UCSD-AML1 (cell line): Measurements from ENCODE around the gene DNAJC9.

Experiments used
- DNase-seq: peaks from one replicate; lab custom pipeline; 2025; ENCODE audit not compliant: unreplicated experiment; lab: John Stamatoyannopoulos, UW

Gene DNAJC9

GRCh38 chr10:73239908-73240307, 7.1 kb downstream of the DNAJC9 start:
- no peak for DNase-seq

- DNase-seq: no peak
Observed at GRCh38 chr10:73238990-73239566, 8.0 kb downstream of the DNAJC9 start.

GRCh38 chr10:73234695-73235094, 12.4 kb downstream of the DNAJC9 start:
- no peak for DNase-seq

- no peak for DNase-seq
Observed at GRCh38 chr10:73233883-73234282, 13.2 kb downstream of the DNAJC9 start.

- peak; percentile 14 for DNase-seq
Observed at GRCh38 chr10:73232887-73233286, 14.2 kb downstream of the DNAJC9 start.

GRCh38 chr10:73229567-73229966, 17.5 kb downstream of the DNAJC9 start:
- DNase-seq: no peak

GRCh38 chr10:73228247-73228646, 18.8 kb downstream of the DNAJC9 start:
- DNase-seq: no peak

- no peak for DNase-seq
Observed at GRCh38 chr10:73226663-73227062, 20.4 kb downstream of the DNAJC9 start.

- no peak for DNase-seq
Observed at GRCh38 chr10:73225518-73225917, 21.5 kb downstream of the DNAJC9 start.

GRCh38 chr10:73220989-73221388, 26.1 kb downstream of the DNAJC9 start:
- DNase-seq: no peak

GRCh38 chr10:73219384-73219783, 27.7 kb downstream of the DNAJC9 start:
- no peak for DNase-seq

GRCh38 chr10:73218431-73219191, 28.4 kb downstream of the DNAJC9 start:
- DNase-seq: no peak

GRCh38 chr10:73217628-73218027, 29.4 kb downstream of the DNAJC9 start:
- DNase-seq: no peak

GRCh38 chr10:73215749-73216148, 31.3 kb downstream of the DNAJC9 start:
- DNase-seq: no peak

- DNase-seq: no peak
Observed at GRCh38 chr10:73211106-73211811, 35.8 kb downstream of the DNAJC9 start.

- DNase-seq: no peak
Observed at GRCh38 chr10:73210395-73211105, 36.5 kb downstream of the DNAJC9 start.

GRCh38 chr10:73209705-73210104, 37.4 kb downstream of the DNAJC9 start:
- DNase-seq: no peak

- DNase-seq: no peak
Observed at GRCh38 chr10:73207883-73208282, 39.2 kb downstream of the DNAJC9 start.

GRCh38 chr10:73206385-73206784, 40.7 kb downstream of the DNAJC9 start:
- no peak for DNase-seq

GRCh38 chr10:73205890-73206289, 41.2 kb downstream of the DNAJC9 start:
- no peak for DNase-seq

GRCh38 chr10:73205081-73205480, 42.0 kb downstream of the DNAJC9 start:
- DNase-seq: no peak
